ENCODE data around the gene RPS6KL1.

DNA sequence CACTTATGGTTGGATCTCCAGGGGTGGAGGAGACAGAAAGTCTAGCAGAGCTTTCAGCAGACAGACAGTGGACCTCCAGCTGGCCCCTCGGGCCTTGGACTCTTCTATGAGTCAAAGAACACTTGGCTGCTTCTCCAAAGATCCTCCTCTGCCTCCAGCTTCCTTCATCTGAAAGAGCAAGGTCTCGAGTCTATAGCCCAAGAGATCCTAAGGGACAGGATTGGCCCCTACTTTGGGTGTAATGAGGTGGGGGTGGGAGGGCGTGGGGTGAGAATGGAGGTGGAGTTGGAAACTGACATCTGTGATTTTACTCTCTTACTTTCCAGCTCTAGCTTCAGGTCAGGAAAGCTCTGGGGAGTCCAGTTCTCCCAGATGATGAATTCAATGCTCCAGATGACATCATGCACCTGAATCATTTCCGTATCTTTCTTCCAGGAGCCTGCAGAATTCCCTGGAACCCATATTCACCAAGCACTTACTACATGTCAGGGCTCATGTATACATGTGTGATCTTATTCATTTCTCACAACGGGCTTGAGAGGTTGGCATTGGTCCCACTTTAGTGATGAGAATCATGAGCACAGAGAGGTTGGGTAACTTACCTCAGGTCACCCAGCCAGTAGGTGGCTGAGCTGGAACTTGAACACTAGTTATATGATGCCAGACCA is 42.6 kb upstream of the RPS6KL1 start:
- TF ChIP-seq CTCF (IDR thresholded peaks at IDR 0.05) (no peak), POLR2A (IDR thresholded peaks at IDR 0.05) (no peak)

Measured in esophagus squamous epithelium (tissue), 4 donors.